B cell (primary cell): ENCODE measurements around the gene GEMIN7. TPM values are rescaled to one million over a fixed set of nuclear protein-coding genes. Genes with fewer than 3 reads are reported as not detected.

ENCODE experiments used
- ATAC-seq: fragments of 200-7000 bp; cut with Tn5 transposase; one replicate; pipeline ENCODE4 v1.10.0; 2021; ENCODE audit warnings: low read depth, mild to moderate bottlenecking, moderate number of reproducible peaks, moderate library complexity
- CTCF ChIA-PET: fragments of 350-600 bp; sonication (Branson Sonifier 250); formaldehyde crosslinking; loops from one replicate; lab custom pipeline; 2021; ENCODE audit warnings: antibody characterized with exemption, inconsistent platforms; lab: Charles Lee
- POLR2A ChIA-PET: fragments of 350-600 bp; sonication (Branson Sonifier 250); formaldehyde crosslinking; loops from one replicate; lab custom pipeline; 2021; ENCODE audit warnings: antibody characterized with exemption; lab: Charles Lee
- DNase-seq: peaks from one replicate; pipeline ENCODE4 v3.0.0; 2013
- H2AFZ ChIP-seq: 2 replicates; pipeline ENCODE4 v1.6.1; 2012; ENCODE audit warnings: mild to moderate bottlenecking, low read depth, low read length; ENCODE audit not compliant: insufficient read depth, poor library complexity, severe bottlenecking
- H3K27ac ChIP-seq, 2 donors: 1 replicate in 1 of 2; 2 replicates in 1 of 2; pipeline ENCODE4 v1.5.1; 2012 to 2013; ENCODE audit warnings: low read length in 2 of 2, mild to moderate bottlenecking in 2 of 2, moderate library complexity in 1 of 2
- H3K27me3 ChIP-seq, 4 experiments: fragments of 200-600 bp in 1 of 4; sonication (generic) in 1 of 4; replicated peaks in 1 of 4; 1 replicate in 2 of 4; 2 replicates in 2 of 4; pipeline versions ENCODE4 v1.6.1 to v1.7.0; 2013 to 2016; ENCODE audit warnings: low read length in 3 of 4, mild to moderate bottlenecking in 2 of 4, mixed read lengths in 1 of 4, moderate library complexity in 1 of 4; ENCODE audit not compliant: insufficient read depth in 4 of 4, control insufficient read depth in 3 of 4; ENCODE audit errors: control extremely low read depth in 1 of 4
- H3K36me3 ChIP-seq, 2 experiments: replicated peaks in 1 of 2; 1 replicate in 1 of 2; 2 replicates in 1 of 2; pipeline versions ENCODE4 v1.6.1 to v1.7.1; 2013; ENCODE audit warnings: low read length in 1 of 2; ENCODE audit not compliant: insufficient read depth in 2 of 2, control insufficient read depth in 1 of 2; ENCODE audit errors: control extremely low read depth in 1 of 2, extremely low read depth in 1 of 2
- H3K4me1 ChIP-seq, 2 donors: fragments of 200-600 bp in 1 of 2; sonication (generic) in 1 of 2; 1 replicate in 1 of 2; 2 replicates in 1 of 2; pipeline versions ENCODE4 v1.5.1 to v1.6.1; 2013 to 2017; ENCODE audit warnings: low read length in 2 of 2; ENCODE audit not compliant: control insufficient read depth in 2 of 2, insufficient read depth in 2 of 2
- H3K4me2 ChIP-seq: replicated peaks from 2 replicates; pipeline ENCODE3; 2012; ENCODE audit warnings: mild to moderate bottlenecking, low read depth, low read length; ENCODE audit not compliant: poor library complexity, severe bottlenecking
- H3K4me3 ChIP-seq, 5 experiments: fragments of 200-600 bp in 1 of 5; sonication (generic) in 1 of 5; 1 replicate in 3 of 5; 2 replicates in 2 of 5; pipeline versions ENCODE4 v1.5.1 to v1.7.0; 2011 to 2016; ENCODE audit warnings: low read length in 4 of 5, mild to moderate bottlenecking in 4 of 5, low read depth in 2 of 5, control low read depth in 1 of 5, moderate library complexity in 1 of 5; ENCODE audit not compliant: insufficient read depth in 1 of 5; ENCODE audit errors: control extremely low read depth in 1 of 5, extremely low read depth in 1 of 5
- H3K79me2 ChIP-seq: fragments of 200-600 bp; sonication (generic); one replicate; pipeline ENCODE4 v1.6.0; 2016; ENCODE audit warnings: low read length; ENCODE audit not compliant: control insufficient read depth, insufficient read depth
- H3K9ac ChIP-seq: fragments of 200-600 bp; sonication (generic); 2 replicates; pipeline ENCODE4 v1.6.1; 2017; ENCODE audit warnings: mild to moderate bottlenecking, low read length, moderate library complexity
- H3K9me3 ChIP-seq, 3 donors: one replicate each; pipeline versions ENCODE4 v1.6.1 to v1.7.1; 2013; ENCODE audit warnings: low read length in 2 of 3; ENCODE audit not compliant: control insufficient read depth in 2 of 3, insufficient read depth in 1 of 3; ENCODE audit errors: control extremely low read depth in 1 of 3
- H4K20me1 ChIP-seq: 2 replicates; pipeline ENCODE4 v1.6.0; 2012; ENCODE audit warnings: mild to moderate bottlenecking, low read length; ENCODE audit not compliant: insufficient read depth, control insufficient read depth, poor library complexity, severe bottlenecking
- H3K27ac Mint-ChIP-seq: one replicate; pipeline ENCODE4 v1.8.0; 2021; ENCODE audit warnings: mixed read lengths
- H3K27me3 Mint-ChIP-seq: one replicate; pipeline ENCODE4 v1.8.0; 2021; ENCODE audit warnings: mixed read lengths
- H3K4me1 Mint-ChIP-seq: one replicate; pipeline ENCODE4 v1.8.0; 2021; ENCODE audit warnings: mixed read lengths
- H3K4me3 Mint-ChIP-seq: one replicate; pipeline ENCODE4 v1.8.0; 2021; ENCODE audit warnings: mixed read lengths
- H3K9me3 Mint-ChIP-seq: one replicate; pipeline ENCODE4 v1.8.0; 2022; ENCODE audit warnings: mixed read lengths; ENCODE audit not compliant: insufficient read depth
- EZH2 ChIP-seq: IDR thresholded peaks from 2 replicates; pipeline ENCODE4 v1.6.1; 2012; ENCODE audit warnings: borderline replicate concordance, low read depth, mild to moderate bottlenecking, moderate library complexity, low read length; ENCODE audit not compliant: insufficient read depth, poor library complexity, severe bottlenecking
- WGBS: methylation state at CpG from one replicate; pipeline ENCODE4 v1.1.5; 2013; ENCODE audit warnings: missing lambda C conversion rate; ENCODE audit not compliant: insufficient coverage; 5-methylcytosine and 5-hydroxymethylcytosine counted together
- intact Hi-C: fragments of 100-400 bp; cut with micrococcal nuclease; formaldehyde crosslinking; loops from one replicate; pipeline ENCODE4 v1.10.0; 2022
- polyA plus RNA-seq: library from polyadenylated mRNA; depleted of rRNA; stranded (reverse); fragments of >200 nt; gene quantifications from 2 replicates; pipeline ENCODE4 v1.2.3, GENCODE V29; 2012
- total RNA-seq, 2 donors: library from RNA; stranded (reverse); fragments of 120-200 nt in 1 of 2; gene quantifications; 1 replicate in 1 of 2; 2 replicates in 1 of 2; pipeline versions ENCODE4 v1.2.3 to v1.2.4, GENCODE V29; 2013 to 2022
- TF ChIP-seq, protein P1 (sequence below): fragments of 200-600 bp; IDR thresholded peaks from one replicate; pipeline ENCODE4 v1.8.0; 2022; ENCODE audit warnings: antibody characterized with exemption, mild to moderate bottlenecking

The GEMIN7 gene
- total and polyA plus RNA-seq, 2 donors (not counting 1 experiment from before 2014, with no cell fraction given), result 43.0 to 89.4 TPM

DNA sequence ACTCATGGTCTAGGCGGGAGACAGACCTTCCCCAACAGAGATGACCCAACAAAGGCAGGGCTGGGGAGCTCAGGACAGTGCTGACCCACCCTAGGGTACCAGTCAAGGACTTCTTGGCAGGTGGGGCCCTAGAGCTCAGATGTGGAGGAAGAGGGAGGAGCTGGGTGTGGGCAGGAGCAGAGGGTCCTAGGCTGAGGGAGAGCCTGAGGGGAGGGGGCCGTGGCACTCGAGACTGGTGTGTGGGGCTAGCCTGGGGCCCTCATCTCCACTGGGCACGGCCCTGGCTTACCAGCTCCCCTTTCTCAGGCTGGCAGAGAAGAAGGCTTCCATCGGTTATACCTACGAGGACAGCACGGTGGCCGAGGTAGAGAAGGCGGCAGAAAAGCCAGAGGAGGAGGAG is 21.6 kb upstream of the GEMIN7 start:
- Histone ChIP-seq H3K4me2 (no peak overlapping the region), H3K36me3 (peaks cover 3 to 93% of the 10 kb centered on the region in 2 experiments), H4K20me1 (peaks cover 72% of the 10 kb centered on the region), H3K27me3 (no peaks in the 10 kb centered on the region), H3K4me3 (no peak overlapping the region), H3K9ac (no peak overlapping the region), H2AFZ (no peak overlapping the region), H3K79me2 (peaks cover 93% of the 10 kb centered on the region), H3K4me1 (peaks cover 16 to 52% of the 10 kb centered on the region in 2 donors), H3K27ac (peak overlapping the region; percentile 18 to 31), H3K9me3 (no peaks in the 10 kb centered on the region)
- H3K4me3 Mint-ChIP-seq, result no peak overlapping the region
- no peak for DNase-seq
- CTCF ChIA-PET, result interaction anchor here (1.0 to 7.0 kb wide), 10 partner anchors 8 to 155 kb away, joined by 3 to 97 read pairs (median 4); partner anchors contain the start of gene CLASRP
- H3K4me1 Mint-ChIP-seq, result peaks cover 52% of the 10 kb centered on the region
- no peak for ATAC-seq
- H3K27ac Mint-ChIP-seq, result peak overlapping the region; percentile 71
- POLR2A ChIA-PET, result interaction anchor here (1.2 to 1.4 kb wide), 3 partner anchors 8 to 17 kb away, joined by 3 to 4 read pairs (median 3); no protein-coding TSS in a partner anchor
- 97% methylated on average over 8 of the region's 9 CpGs for WGBS
- no peaks in the 10 kb centered on the region for H3K9me3 Mint-ChIP-seq
- intact Hi-C loops, result no loop called here
- H3K27me3 Mint-ChIP-seq, result no peaks in the 10 kb centered on the region
- TF ChIP-seq, protein P1, sequence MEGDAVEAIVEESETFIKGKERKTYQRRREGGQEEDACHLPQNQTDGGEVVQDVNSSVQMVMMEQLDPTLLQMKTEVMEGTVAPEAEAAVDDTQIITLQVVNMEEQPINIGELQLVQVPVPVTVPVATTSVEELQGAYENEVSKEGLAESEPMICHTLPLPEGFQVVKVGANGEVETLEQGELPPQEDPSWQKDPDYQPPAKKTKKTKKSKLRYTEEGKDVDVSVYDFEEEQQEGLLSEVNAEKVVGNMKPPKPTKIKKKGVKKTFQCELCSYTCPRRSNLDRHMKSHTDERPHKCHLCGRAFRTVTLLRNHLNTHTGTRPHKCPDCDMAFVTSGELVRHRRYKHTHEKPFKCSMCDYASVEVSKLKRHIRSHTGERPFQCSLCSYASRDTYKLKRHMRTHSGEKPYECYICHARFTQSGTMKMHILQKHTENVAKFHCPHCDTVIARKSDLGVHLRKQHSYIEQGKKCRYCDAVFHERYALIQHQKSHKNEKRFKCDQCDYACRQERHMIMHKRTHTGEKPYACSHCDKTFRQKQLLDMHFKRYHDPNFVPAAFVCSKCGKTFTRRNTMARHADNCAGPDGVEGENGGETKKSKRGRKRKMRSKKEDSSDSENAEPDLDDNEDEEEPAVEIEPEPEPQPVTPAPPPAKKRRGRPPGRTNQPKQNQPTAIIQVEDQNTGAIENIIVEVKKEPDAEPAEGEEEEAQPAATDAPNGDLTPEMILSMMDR, result no peak
- TF ChIP-seq EZH2, result no peak

DNA sequence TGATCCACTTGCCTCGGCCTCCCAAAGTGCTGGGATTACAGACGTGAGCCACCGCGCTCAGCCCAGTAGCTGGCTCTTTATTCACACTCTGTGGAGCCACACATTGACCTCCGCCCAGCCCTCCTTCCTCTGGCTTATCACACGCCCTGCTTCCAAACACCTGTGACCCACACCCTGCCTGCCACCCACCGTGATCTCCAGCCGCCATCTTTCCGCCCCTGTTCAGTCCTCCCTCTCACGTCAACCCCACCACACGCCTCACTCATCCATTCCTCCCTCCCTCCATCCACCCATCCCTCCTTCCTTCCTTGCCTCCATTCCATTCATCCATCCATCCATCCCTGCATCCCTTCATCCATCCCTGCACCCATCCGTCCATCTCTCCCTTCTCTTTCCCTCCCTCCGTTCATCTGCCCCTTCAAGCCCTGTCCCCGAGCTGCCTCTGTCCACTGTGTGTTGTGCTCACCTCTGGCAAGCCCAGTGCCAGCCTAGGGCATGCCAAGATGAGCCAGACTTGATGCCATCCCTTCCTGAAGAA is 20.4 kb upstream of the GEMIN7 start:
- H3K4me1 Mint-ChIP-seq, result peaks cover 43% of the 10 kb centered on the region
- intact Hi-C loops, result loop anchor here (1.0 to 2.0 kb wide), 5 partner anchors 16 to 155 kb away; partner anchors contain the start of gene CLASRP
- no peaks in the 10 kb centered on the region for H3K9me3 Mint-ChIP-seq
- Histone ChIP-seq H3K27ac (no peak overlapping the region), H2AFZ (no peak overlapping the region), H3K4me3 (no peak overlapping the region), H3K4me1 (peaks cover 8 to 40% of the 10 kb centered on the region in 2 donors), H3K9me3 (no peaks in the 10 kb centered on the region), H3K4me2 (no peak overlapping the region), H3K79me2 (peaks cover 85% of the 10 kb centered on the region), H4K20me1 (peaks cover 72% of the 10 kb centered on the region), H3K27me3 (no peaks in the 10 kb centered on the region), H3K36me3 (peaks cover 3 to 94% of the 10 kb centered on the region in 2 experiments), H3K9ac (no peak overlapping the region)
- WGBS, result 92% methylated on average over 14 of the region's 14 CpGs
- CTCF ChIA-PET, result interaction anchor here (1.1 to 7.0 kb wide), 28 partner anchors 7 to 155 kb away, joined by 3 to 97 read pairs (median 7); partner anchors contain the start of genes CLASRP, CLPTM1, GEMIN7 and RELB
- DNase-seq, result no peak
- ATAC-seq, result no peak
- POLR2A ChIA-PET, result interaction anchor here (1.0 to 1.4 kb wide), 5 partner anchors 12 to 104 kb away, joined by 4 to 6 read pairs (median 5); partner anchors contain the start of genes CLASRP and CLPTM1
- no peak overlapping the region for H3K27ac Mint-ChIP-seq
- no peaks in the 10 kb centered on the region for H3K27me3 Mint-ChIP-seq
- no peak overlapping the region for H3K4me3 Mint-ChIP-seq
- TF ChIP-seq, protein P1, result no peak
- TF ChIP-seq EZH2, result no peak
